ENCODE results near the gene LDLRAD2.

DNA sequence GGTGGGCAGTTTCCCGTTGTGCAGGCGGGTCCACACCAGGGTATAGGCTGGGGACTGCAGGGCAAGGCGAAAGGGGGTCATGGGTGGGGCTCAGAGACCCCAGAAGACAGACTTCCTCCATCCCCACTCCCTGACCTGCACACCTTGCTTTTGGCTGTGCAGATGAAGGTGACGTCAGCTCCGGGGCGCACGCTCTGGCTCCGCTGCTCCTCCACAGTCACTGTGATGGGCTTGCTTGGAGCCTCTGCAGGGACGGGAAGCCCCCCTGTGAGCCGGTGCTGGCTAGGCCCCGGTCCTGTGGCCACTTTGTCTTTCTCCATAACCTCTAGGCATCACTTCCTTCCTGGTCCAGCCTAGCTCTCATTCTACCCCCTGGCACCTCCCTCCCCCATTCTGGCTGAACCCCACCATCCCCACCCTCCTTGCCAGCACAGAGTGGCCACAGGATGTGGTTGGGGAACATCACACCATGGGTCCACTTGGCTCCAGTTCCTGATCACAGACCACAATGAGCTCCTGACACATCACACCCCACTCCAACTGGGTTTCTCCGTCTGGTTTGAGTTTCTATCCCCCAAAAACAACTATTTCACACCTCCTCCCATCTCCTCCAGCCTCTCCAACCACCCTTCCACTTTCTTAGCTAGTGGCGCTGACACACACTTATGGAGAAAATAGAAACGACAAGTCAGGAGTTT, 45.2 kb downstream of the LDLRAD2 start:
- TF ChIP-seq POLR2AphosphoS5 (IDR thresholded peaks at IDR 0.05; ENCODE audit: insufficient read depth in 1 of 2, low read depth in 1 of 2) (no peak), CTCF (IDR thresholded peaks at IDR 0.05) (no peak), POLR2A (IDR thresholded peaks at IDR 0.05) (no peak)

Data from vagina (tissue), 2 donors.